RCC 7860 (cell line): Measurements from ENCODE around the gene DDI2.

Experiments
- DNase-seq: peaks from one replicate; pipeline ENCODE4 v3.0.0-alpha.2; 2015; ENCODE audit warnings: low spot score
- FAIRE-seq: peaks from 2 replicates; lab custom pipeline; 2012; peaks lifted over from hg19 to GRCh38; lab: Jason Lieb, UNC

The DDI2 gene

DNA sequence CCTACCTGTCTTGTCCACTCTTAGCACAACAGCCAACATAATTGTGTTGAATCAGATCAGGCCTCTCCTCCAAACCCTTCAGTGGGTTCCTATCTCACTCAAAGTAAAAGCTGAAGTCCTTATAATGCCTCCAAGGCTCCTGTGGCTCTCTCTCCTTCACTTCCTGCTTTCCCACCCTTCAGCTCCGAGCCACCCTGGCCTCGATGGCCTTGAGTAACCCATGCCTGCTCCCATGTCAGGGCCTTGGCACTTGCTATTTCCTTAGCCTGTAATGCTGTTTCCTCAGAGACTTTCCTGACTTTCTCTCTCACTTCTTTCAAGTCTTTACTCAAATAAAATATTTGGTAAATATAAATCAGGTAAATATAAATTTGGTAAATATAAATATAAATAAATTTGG lies 58.8 kb downstream of the DDI2 start:
- DNase-seq (no peak), FAIRE-seq (no peak)

DNA sequence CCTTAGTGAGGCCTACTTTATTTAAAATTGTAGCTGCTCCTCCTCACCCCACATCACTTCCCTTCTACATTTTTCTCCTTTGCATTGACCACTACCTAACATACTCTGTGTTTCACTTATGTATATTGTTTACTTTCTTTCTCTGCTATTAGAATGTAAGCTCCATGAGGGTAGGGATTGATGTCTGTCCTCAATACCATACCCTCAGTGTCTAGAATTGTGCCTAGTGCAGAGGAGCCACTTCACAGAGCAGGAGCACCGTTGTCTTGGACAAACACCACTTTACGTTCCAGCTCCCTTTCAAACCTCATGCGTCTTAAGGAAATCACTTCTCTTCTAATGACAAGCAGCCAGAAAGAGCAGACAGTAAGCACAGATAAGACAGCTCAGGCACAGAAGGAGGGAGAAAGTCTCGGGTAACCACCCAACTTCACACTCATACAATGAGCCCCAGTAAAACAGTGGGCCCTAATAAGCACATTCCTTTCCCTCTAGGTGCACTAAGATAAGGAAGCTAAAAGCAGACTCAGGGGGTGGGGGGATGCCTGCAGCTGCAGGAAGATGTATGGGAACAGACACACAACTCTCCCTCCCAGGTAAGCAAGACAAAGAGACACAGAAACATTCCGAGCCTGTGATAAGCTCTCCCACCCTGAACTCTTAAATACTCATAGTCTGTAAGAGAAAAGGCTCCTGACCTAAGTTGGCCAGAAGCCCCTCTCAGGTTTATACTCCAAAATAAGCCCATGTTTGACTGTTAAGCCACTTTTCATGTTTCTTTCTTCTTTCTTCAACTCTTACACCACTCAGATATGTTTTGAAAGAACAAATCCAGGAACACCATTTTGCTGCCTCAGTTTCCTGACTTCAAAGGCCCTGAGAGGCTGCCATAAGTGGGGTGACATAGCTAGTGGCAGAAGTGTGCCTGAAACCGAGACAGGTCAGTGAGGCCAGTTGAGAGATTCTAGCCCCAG lies 59.7 kb downstream of the DDI2 start:
- no peak for FAIRE-seq

DNA sequence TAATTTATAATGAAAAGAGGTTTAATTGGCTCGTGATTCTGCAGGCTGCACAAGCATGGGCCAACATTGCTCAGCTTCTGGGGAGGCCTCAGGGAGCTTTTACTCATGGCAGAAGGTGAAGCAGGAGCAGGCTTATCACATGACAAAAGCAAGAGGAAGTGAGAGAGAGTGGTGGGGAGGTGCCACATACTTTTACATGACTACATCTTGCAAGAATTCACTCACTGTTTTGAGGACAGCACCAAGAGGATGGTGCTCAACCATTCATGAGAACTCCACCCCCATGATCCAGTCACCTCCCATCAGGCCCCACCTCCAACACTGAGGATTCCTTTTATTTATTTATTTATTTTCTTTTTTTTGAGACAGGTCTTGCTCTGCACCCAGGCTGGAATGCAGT lies 61.3 kb downstream of the DDI2 start:
- FAIRE-seq (peak; percentile 65), DNase-seq (peak; percentile 90)

More for the DNA sequence above, 59.7 kb downstream of the DDI2 start:
- DNase-seq: no peak

DNA sequence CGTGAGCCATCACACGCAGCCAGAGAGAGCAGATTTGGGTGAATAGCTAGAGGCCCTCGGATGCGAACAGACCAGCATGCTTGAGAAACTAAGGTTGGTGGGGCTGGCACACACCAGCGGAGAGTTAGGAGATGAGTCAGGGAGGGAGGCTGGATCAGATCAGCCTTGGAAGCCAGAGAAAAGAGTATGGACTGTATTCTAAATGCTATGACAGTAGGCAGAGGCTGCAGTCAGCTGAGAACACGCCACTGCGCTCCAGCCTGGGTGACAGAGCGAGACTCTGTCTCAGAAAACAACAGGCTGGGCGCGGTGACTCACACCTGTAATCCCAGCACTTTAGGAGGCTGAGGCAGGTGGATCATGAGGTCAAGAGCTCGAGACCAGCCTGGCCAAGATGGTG lies 62.9 kb downstream of the DDI2 start:
- peak; percentile 92 for DNase-seq
- FAIRE-seq: peak; percentile 89

DNA sequence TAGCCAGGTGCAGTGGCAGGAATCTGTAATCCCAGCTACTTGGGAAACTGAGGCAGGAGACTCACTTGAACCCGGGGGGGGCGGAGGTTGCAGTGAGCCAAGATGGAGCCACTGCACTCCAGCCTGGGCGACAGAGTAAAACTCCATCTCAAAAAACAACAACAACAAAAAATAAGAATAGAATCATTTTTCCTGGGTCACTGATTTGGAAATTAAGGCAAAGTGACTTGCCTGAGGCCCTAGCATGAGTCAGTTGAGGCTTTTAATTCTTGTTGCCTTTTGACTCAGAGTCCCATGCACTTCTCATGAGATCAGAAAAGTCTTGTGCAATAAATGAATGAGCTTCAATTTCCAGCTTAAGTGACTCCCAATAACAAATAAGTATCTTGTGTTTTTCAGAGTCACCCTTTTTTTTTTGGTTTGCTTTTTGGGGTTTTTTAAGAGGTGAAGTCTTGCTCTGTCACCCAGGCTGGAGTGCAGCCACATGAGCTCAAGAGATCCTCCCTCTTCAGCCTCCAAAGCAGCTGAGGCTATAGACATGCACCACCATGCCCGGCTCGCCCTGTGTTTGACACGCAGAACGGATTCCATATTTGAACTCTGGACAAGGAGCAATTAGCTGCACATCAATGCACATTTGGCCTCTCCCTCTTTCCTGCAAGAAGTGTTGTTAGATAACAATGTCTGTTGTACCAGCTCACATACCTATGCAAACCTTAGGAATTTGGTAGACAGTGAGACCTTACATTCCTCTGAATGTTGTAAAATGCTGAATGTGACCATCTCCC lies 63.5 kb downstream of the DDI2 start:
- peak; percentile 58 for DNase-seq
- peak; percentile 71 for FAIRE-seq

DNA sequence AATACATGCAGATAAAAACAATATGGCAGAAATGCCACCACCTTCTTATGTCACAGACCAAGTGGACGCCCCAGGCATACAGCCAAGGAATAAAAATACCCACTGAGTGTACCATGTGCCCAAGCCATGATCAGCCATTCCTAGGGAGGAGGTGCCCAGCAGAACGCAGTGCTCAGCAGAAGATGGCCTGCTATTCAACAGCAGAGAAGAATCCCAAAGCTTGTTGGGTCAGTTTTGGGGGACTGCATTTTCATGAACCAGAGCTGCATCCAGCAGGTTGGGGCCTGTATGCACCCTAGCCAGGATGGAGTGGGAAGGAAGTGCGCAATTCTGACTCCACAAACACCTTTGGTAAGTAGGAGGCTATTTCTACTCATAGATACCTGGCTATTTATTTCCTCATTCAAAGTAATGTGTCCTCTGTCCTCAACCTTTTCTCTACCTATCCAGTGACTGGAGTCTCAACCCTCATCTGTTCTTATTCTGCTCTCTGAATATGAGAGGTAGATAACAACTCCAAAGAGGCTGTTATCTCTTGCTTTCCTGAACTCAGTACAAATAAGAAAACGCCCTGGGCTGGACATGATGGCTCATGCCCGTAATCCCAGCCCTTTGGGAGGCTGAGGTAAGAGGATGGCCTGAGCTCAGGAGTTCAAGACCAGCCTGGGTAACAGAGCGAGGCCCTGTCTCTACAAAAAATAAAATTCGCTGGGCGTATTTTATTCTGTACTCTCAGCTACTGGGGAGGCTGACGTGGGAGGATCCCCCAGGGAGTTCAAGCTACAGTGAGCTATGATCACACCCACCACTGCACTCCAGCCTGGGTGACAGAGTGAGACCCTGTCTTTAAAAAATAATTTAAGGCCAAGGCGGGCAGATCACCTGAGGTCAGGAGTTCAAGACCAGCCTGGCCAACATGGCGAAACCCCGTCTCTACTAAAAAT lies 64.4 kb downstream of the DDI2 start:
- FAIRE-seq (no peak), DNase-seq (no peak)

DNA sequence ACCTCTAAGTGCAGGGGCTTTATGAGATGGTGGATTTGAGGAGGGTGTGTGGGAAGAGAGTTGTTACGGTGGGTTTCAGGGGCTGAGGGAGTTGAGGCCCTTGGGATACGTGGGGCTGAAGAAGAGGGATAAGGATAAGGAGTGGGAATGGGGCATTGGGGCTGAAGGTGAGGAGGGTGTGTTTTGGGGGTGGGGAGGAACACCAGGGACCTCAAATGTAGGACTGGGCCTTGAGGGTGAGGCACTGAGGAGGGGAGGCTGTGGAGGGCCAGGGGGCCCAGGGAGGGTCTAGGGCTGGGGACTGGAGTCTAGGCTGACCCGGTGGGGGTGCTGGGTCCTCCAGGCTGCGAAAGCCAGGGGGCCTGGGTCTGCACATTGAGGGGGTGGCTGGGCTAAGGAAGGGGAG lies 65.7 kb downstream of the DDI2 start:
- FAIRE-seq: no peak
- no peak for DNase-seq

DNA sequence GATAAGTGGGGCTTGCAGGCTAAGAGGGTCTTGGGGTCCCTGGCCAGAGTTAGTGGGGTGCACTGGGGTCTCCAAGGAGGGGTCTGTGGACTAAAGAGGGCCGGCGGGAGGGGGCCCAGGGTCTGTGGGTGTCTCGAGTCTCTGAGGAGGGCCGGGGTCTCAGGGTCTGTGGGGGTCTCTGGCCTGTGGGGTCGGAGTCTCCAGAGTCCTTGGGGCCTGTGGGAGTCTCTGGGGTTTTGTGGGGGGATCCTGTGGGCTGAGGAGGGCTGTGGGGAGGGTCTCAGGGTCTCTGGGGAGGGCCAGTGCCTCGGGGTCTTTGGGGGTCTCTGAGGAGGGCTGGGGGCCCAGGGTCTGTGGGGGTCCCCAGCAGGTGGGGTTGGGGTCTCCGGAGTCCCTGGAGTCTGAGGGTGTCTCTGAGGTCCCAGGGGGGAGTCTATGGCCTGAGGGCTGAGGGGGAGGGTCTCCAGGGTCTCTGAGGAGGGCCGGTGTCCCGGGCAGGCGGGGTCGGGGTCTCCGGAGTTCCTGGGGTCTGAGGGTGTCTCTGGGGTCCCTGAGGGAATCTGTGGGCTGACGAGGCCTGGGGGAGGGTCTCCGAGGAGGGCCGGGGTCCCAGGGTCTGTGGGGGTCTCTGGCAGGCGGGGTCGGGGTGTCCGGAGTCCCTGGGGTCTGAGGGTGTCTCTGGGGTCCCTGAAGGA lies 66.2 kb downstream of the DDI2 start:
- DNase-seq: no peak
- no peak for FAIRE-seq

DNA sequence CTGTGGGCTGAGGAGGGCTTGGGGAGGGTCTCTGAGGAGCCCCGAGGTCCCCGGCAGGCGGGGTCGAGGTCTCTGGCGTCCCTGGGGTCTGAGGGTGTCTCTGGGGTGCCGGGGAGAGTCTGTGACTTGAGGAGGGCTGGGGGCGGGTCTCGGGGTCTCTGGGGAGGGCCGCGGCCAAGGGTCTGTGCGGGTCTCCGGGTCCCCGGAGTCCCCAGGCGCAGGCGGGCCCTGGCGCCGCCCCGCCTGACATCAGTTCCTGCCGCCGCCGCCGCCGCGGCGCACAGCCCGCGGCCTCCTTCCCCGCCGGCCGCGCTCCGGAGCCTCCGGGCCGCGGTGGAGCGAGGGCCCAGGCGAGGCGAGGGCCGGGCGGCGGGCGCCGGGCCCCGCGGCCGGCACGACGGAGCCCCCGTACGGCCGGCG lies 66.8 kb downstream of the DDI2 start, which contains the start of gene PLEKHM2:
Gene PLEKHM2, plus strand, starts transcription at position 279 of the 420 bp plus-strand sequence. CDS start 239 bp downstream, outside the sequence.
- DNase-seq (no peak), FAIRE-seq (no peak)

DNA sequence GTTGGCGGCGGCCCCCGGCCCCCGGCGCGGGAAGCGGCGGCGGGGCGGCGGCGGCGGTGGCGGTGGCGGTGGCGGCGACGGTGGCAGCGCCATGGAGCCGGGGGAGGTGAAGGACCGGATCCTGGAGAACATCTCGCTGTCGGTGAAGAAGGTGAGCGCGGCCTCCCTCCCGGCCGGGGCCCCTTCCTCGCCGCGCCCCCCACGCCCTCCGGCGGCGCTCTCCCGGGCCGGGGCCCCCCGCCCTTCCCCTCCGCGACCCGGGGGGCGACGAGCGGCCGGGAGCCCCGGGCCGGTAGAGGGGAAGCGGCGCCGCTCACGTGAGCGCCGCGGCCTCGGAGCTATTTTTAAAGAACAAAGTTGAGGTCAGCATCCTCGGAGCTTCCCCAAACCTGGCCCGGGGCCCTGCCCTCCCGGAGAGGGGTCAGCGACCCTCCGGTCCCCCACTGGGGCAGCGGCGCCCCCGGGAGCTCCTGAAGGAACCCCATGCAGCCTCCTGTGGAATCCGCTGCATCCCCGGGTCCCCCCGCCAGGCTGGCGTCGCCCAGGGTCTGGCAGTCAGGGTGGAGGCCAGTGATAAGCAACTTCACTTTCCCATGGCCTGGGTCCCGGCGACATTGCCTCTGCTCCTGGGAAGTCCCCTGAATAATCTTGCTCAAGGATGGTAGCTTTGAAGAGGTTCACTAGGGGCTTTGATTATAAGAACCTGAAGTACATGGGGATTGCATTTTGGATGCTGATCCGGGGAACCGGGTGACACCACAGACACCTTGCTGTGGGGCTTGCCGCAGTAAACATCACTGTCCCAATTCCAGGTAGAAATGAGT lies 67.4 kb downstream of the DDI2 start:
- DNase-seq (no peak), FAIRE-seq (no peak)

DNA sequence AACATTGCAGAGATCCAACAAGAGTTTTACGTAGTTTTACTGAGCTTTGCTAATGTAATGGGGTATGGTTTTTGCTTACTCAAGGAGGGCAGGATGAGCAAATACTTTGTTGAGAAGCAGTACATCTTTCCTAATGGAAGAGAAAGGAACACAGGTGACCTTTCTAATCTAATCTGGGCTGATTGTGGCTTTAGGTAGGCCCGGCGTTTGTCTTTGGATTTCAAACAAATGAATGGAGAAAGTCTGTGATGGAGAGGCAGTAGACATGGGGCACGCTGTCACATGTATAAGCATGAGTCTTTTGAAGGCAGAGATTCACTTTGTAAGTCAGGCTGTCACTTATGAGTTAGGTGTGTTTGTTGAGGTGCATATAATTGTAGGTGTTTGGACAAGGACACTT lies 68.6 kb downstream of the DDI2 start:
- DNase-seq: no peak
- FAIRE-seq: no peak

DNA sequence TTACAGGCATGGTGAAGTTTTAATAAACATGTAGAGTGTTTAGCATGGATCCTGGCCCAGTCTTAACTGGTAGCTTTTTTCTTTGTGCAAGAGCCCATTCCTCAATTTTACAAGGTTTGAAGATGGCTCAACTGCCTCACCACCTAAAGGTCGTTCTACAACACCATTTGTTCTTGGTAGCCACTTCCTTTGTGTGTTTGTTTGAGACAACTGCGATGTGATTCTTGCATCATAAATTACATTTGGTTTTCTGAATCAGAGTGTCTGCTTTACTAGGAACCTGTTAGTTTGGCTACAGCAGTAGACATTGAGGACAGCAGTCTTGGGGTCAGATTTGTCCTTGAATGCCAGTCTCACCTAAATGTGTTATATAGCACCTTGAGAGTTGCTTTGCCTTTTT lies 70.2 kb downstream of the DDI2 start:
- DNase-seq (no peak), FAIRE-seq (no peak)

DNA sequence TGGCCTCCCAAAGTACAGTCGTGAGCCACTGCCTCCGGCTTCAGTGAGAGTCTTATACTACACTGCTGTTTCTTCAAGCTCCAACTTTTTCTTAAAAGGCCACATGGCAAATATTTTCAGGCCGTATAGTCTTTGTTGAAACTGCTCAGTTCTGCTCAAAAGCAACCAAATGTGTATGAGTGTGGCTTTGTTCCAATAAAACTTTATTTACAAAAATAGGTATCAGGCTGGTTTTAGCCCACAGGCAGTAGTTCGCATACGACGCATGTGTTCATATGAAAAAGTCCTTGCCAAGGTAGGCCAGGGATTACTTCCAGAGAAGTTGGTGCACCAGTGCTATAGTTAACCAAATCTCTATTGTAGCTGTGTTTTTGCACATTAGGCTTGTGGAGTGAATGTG lies 73.1 kb downstream of the DDI2 start:
- no peak for FAIRE-seq
- no peak for DNase-seq

DNA sequence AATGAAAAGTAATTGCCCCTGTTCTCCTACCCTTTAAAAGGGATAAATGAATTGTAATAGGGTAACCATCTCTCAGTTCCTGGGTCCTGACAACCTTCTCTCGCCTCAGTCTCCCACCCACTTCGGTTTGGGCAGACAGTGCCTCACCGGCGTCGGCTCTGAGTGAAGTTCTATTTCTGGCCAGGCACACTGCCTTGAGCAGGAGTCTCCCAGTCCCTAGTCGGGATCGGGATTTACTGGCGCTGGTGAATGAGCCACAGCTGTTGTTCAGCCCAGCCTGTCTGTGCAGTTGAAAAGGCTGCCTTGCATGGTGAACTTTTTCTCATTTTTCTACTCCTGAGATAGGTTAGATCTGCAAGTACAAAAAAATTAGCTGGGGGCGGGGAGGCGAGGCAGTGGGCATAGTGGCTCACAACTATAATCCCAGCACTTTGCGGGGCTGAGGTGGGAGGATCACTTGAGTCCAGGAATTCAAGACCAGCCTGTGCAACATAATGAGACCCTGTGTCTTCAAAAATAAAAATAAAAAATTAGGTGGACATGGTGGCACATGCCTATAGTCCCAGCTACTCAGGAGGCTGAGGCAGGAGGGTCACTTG lies 74.3 kb downstream of the DDI2 start:
- no peak for FAIRE-seq

DNA sequence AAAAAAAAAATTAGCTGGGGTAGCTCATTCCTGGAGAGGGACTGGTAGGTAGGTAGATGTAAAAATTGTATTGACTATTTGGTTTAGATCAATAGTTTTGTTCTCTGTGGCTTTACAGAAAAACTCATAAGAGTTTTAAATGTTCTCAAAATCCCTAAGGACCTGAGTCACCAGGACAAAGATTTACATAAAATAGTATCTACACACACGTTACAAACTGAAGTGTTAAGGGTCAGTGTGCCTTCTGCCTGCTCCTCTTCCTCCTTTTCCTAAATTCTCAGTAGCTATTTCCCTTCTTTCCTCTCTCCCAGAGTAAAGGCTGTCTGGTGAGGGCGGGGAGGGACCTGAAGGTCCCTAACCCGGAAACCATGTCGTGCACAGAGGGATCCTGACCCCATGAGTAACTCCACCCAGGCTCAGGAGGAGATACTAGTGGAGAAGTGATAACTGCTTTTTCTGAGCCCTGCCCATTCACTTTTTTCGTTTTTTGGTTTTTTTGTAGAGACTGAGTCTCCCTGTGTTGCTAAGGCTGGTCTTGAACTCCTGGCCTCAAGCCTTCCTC lies 74.9 kb downstream of the DDI2 start:
- no peak for FAIRE-seq

More for the DNA sequence above, 74.3 kb downstream of the DDI2 start:
- DNase-seq: no peak

DNA sequence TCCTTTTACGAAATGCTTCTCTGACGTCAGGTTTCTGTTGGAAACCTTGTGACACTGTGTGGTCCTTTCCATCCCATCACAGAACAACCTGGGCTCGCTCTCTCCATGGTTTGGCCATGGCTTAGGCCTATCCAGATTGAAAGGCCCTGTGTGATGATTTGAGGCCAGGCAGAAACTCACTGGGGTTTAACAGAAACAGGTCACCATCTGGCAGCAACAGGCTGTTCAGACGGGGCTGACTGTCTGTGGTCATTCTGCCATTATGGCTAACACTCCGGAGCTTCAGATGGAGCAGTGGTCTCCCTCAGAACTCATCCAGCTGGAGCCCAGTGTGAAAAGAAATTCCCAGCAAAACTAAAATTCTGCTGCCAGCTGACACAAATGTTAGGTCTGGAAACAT lies 76.1 kb downstream of the DDI2 start:
- FAIRE-seq (no peak), DNase-seq (no peak)

More for the DNA sequence above, 74.9 kb downstream of the DDI2 start:
- DNase-seq: no peak

DNA sequence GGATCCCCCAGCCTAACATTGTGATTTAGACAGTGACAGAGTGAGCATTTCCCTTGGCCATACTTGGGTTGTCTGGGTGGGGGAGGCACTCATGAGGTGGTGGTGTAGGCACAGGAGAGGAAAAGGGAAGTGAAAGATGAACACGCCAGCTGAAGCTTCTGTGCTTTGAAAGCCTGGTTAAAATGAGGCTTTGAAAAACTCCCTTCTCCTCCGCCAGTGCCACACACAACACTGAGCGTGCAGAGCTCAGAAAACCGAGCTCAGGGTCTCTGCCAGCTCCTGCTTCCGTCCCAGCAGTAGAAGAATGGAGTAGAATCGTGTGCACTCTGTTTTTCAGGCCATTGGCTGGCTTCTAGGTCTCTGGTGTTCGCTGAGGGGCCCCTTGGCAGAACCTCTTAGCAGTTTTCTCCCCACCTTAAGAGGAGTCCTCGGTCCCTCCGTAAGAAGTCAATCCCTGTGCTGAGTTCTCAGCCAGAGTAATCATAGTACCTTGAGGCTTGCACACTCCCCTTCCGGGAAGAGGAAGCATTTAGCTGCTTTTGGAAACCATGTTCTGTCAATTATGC lies 79.8 kb downstream of the DDI2 start:
- DNase-seq (no peak), FAIRE-seq (no peak)

DNA sequence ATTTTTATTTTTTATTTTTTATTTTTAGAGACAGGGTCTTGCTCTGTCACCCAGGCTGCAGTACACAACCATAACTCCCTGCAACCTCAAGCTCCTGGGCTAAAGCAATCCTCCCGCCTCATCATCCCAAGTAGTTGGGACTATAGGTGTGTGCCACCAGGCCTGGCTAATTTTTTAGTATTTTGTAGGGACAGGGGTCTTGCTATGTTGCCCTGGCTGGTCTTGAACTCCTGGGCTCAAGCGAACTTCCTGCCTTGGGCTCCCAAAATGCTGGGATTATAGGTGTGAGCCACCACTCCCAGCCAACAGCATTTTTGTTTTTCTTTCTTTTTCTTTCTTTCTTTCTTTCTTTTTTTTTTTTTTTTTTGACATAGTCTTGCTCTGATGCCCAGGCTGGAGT lies 80.9 kb downstream of the DDI2 start:
- DNase-seq: no peak
- FAIRE-seq: no peak
